C4-2B (cell line): ENCODE data around the gene CBARP.
"Not testable (repeated sequence)": the region's sequence is repeated elsewhere in the genome, so short reads cannot be mapped to it uniquely, and the experiment has no call there.

Experiments used
- H3K27ac ChIP-seq: fragments of 450-650 bp; 2 replicates; pipeline ENCODE4 v1.5.1; 2017
- ZFX ChIP-seq: fragments of 450-650 bp; IDR thresholded peaks from 2 replicates; pipeline ENCODE4 v1.6.1; 2017
- TF ChIP-seq, protein P1 (sequence below): fragments of 450-650 bp; conservative IDR thresholded peaks from 2 replicates; pipeline ENCODE4 v1.5.1; 2017; ENCODE audit warnings: mild to moderate bottlenecking

The CBARP gene

DNA sequence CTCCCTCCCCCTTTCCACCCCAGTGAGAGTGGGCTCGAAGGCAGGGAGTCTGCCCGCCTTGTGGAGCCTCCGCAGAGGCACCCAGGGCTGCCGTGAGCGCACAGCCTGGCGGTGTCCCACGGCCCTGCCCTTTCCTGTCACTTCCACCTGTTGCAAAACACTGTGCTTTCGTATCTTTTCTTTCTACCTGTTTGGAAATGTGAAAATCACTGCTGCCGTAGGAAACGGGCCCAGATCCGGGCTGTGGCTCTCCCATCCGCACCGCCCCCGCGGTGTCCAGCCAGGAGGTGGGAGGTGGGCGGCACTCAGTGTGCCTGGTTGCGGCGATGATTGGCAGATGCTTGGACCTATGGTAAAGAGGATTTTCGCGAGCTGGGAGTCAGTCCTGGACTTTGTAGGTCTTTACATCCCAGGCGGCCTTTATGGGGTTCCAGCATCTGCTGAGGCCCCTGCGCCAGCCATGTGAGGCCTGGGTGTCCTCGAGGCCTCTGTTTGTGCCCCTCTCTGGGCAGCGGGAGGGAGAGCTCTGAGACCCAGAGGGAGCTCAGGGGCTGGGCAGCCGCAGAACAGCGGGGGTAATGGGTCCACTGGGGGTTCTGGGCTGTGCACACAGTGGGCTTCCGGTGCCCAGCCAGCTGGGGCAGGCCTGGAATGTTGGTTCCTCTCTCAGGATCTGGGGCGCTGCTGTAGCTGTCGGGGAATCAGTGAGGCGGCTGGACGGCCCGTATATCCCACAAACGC is 26.1 kb downstream of the CBARP start:
- no peak overlapping the region; the same call in 1 of the 2 replicates for H3K27ac ChIP-seq
- TF ChIP-seq ZFX: no peak
- TF ChIP-seq, protein P1, sequence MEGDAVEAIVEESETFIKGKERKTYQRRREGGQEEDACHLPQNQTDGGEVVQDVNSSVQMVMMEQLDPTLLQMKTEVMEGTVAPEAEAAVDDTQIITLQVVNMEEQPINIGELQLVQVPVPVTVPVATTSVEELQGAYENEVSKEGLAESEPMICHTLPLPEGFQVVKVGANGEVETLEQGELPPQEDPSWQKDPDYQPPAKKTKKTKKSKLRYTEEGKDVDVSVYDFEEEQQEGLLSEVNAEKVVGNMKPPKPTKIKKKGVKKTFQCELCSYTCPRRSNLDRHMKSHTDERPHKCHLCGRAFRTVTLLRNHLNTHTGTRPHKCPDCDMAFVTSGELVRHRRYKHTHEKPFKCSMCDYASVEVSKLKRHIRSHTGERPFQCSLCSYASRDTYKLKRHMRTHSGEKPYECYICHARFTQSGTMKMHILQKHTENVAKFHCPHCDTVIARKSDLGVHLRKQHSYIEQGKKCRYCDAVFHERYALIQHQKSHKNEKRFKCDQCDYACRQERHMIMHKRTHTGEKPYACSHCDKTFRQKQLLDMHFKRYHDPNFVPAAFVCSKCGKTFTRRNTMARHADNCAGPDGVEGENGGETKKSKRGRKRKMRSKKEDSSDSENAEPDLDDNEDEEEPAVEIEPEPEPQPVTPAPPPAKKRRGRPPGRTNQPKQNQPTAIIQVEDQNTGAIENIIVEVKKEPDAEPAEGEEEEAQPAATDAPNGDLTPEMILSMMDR: no peak

DNA sequence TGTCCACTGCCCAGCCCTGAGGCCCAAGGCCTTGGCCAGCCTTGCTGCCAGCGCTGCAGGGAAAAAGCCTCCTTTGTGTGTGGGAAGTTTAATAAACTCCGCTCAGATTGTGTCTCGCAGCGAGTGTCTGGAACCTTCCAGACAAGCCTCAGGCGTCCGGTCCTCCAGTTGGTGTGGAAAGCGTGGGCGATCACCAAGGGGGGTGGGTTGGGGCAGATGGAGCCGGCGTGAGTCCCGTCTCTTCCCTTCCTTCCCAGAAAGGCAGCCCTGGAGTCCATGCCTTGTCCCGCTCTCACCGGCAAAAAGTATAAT is 27.6 kb downstream of the CBARP start:
- H3K27ac ChIP-seq: no peak overlapping the region
- TF ChIP-seq, protein P1: no peak
- no peak for TF ChIP-seq ZFX

DNA sequence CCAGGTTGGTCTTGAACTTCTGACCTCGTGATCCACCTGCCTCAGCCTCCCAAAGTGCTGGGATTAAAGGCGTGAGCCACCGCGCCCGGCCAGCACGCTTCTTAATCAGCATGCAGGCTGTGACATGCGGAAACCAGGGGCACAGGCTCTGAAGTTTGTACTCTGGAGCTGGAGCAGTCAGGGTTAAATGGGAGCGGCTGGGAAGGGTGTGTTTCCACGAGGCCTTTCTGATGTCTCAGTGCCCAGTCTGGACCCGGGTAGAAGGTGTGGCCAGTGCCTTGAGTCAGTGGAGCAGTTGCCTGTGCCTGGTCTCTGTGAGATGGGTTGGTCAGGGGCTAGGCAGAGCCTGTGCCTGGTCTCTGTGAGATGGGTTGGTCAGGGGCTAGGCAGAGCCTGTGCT is 29.0 kb downstream of the CBARP start:
- H3K27ac ChIP-seq: not testable (repeated sequence)

DNA sequence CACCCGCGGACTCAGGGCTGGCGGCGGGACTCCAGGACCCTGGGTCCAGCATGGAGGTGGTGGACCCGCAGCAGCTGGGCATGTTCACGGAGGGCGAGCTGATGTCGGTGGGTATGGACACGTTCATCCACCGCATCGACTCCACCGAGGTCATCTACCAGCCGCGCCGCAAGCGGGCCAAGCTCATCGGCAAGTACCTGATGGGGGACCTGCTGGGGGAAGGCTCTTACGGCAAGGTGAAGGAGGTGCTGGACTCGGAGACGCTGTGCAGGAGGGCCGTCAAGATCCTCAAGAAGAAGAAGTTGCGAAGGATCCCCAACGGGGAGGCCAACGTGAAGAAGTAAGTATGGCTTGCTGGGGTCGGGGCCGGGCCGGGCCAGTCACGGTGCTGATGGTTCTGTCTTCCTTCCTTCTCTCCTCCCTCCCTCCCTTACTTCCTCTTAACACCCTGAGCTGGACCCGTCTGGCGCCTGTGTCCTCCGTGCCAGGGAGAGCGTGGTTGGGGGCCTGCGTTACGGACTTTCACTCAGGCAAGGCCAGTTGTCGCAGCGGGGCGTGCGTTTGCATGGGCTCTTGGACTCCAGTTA is 30.8 kb downstream of the CBARP start:
- H3K27ac ChIP-seq: peak overlapping the region; percentile 70
- TF ChIP-seq, protein P1: no peak

DNA sequence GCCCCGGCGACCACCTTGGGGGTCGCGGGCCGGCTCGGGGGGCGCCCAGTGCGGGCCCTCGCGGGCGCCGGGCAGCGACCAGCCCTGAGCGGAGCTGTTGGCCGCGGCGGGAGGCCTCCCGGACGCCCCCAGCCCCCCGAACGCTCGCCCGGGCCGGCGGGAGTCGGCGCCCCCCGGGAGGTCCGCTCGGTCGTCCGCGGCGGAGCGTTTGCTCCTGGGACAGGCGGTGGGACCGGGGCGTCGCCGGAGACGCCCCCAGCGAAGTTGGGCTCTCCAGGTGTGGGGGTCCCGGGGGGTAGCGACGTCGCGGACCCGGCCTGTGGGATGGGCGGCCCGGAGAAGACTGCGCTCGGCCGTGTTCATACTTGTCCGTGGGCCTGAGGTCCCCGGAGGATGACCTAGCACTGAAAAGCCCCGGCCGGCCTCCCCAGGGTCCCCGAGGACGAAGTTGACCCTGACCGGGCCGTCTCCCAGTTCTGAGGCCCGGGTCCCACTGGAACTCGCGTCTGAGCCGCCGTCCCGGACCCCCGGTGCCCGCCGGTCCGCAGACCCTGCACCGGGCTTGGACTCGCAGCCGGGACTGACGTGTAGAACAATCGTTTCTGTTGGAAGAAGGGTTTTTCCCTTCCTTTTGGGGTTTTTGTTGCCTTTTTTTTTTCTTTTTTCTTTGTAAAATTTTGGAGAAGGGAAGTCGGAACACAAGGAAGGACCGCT is 31.5 kb downstream of the CBARP start:
- TF ChIP-seq ZFX: peak; percentile 43; the same call in 1 of the 2 replicates
- TF ChIP-seq, protein P1: no peak
- H3K27ac ChIP-seq: peak overlapping the region; percentile 70

DNA sequence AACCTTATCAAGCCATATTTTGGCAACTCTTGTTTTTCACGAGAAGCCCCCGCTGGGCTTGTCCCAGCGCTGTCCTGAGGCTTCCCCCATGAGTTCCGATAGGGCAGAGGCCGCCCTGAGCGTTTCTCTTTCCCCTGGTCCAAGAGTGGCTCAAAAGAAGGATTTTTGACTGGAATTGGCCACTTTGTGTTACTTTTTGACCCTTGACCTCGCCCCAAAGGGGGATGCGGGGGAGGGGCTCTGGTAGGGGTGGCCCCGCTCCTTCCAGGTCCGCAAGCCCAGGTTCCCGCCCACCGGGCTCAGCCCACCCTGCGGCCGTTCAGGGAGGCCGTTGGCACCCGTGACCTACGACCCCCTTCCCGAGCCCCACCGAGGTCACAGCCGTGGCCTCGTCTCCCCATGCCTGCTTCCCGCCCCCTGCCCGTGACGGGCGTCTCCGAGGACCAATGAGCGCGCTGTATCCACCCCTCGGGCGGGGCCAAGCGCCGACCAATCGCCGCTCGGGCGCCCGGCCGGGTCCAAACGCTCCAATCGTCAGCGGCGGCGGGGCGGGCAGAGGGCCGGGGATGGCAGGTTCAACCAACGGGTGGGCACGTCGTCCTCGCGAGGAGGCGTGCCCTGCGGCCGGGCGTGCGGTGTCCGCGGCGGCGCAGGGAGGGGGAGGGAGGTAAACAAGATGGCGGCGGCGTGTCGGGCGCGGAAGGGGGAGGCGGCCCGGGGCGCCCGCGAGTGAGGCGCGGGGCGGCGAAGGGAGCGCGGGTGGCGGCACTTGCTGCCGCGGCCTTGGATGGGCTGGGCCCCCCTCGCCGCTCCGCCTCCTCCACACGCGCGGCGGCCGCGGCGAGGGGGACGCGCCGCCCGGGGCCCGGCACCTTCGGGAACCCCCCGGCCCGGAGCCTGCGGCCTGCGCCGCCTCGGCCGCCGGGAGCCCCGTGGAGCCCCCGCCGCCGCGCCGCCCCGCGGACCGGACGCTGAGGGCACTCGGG is 32.4 kb downstream of the CBARP start, which contains the start of gene STK11:
Gene STK11, plus strand, starts transcription at position 665 of the 986 bp plus-strand sequence. CDS start 1,136 bp downstream, outside the sequence.
- TF ChIP-seq, protein P1: no peak
- peak; percentile 65; the same call in 1 of the 2 replicates for TF ChIP-seq ZFX
- peak within 1 kb of the TSS; percentile 70 for H3K27ac ChIP-seq

DNA sequence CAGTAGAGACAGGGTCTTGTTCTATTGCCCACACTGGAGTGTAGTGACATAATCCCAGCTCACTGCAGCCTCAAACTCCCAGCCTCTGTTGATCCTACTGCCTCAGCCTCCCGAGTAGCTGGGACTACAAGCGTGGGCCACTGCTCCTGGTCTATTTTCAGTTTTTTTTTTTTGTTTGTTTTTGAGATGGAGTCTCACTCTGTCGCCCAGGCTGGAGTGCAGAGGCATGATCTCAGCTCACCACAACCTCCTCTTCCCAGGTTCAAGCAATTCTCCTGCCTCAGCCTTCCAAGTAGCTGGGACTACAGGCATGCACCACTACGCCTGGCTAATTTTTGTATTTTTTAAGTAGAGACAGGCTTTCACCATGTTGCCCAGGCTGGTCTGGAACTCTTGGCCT is 37.2 kb downstream of the CBARP start:
- not testable (repeated sequence) for H3K27ac ChIP-seq

DNA sequence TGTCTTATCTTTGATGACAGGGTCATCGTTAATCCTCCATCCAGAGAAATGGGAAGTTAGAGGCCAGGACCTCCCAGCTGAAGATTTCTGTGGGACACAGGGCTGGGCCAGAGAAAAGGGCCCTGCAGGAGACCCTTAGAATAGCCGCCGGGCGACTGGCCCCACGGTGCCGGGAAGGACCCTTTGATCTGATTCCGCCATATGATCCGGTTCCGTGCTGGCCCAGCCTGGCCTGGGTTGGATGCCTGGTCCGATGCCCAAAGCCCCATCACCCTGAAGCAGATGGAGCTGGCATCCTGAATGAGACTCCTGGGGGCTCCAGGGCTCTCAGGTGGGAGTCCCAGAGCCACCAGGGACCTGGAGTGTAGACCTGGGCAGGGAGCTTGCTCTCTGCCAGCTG is 38.3 kb downstream of the CBARP start:
- no peak for TF ChIP-seq ZFX
- TF ChIP-seq, protein P1: no peak
- H3K27ac ChIP-seq: no peak overlapping the region
